ENCODE measurements around the gene NUP88.
"Not testable (repeated sequence)": the region's sequence is repeated elsewhere in the genome, so short reads cannot be mapped to it uniquely, and the experiment has no call there.

Gene NUP88

DNA sequence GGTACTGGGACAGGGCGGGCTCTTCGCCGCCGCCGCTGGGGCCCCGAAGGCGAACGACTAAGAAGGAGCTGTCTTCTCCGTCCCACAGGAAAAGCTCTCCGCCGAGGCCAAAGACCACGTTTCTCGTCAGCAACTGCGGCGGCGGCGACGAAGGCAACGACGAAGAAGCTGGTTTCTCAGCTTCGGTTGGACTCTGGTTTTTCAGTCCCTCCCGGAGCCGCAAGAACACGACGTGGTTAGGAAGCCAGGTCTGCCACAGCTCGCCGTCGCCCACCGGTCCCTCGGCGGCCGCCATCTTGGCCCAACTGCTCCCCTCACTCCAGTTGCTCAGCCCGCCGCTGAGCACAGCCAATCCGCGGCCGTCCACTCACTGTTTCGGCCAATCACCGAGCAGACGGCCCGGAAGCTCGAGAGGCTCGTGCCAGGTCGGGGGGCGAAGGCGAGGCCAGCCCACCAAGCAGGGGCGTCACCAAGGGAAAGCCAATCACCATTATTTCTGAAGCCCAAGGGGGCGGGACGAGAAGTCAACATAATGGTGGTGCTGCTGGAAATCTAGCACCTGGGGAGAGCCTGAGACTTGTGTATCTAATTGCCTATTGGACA is at the start of gene NUP88:
NUP88 (minus strand) TSS at position 307 of the 603 bp plus-strand sequence; CDS start at position 295, 12 bp downstream.
- DNase-seq (ENCODE audit: low read depth in 2 of 3, low spot score in 2 of 3), result peak; percentile 66 to 93 (median 89)

DNA sequence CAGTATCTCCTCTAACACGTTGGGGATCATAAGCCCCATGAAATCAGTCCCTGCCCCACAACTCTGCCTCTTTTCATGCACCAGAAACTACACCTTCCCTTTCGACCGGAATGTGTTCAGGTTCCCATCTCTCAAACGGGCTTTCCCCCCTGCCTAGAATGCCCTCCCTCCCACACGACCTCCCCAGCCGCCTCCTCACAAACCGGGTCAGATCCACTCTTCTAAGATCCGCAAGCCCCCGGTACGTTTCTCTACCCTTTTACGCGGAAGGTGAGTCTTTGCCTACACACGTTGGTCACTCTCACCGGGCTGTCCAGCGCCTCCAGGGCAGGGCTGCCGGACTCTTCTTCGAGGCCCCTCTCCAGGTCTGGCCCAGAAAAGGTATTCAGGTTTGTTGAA is 48.6 kb upstream of the NUP88 start:
- DNase-seq (ENCODE audit: low read depth in 2 of 3, low spot score in 2 of 3), result peak in 1 of 3 experiments; percentile 21

DNA sequence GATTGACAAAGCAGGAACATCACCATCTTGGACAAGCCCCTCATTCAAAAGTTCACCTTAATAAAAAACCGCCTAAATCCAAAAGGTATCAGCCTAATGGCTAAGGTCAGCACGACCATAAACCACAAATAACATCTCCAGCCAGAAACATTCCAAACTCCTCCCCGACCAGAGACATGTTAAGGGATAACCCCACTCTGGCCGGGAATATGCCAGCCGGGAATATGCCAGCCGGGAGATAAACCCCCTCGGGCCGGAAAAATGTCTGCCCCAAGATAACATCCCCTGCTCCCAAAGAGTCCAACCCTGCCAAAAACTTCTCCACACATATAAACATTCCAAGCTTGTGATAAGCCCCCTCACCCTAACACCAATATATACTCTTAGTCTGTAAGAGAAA is 48.0 kb upstream of the NUP88 start:
- DNase-seq (ENCODE audit: low read depth in 2 of 3, low spot score in 2 of 3), result no peak

DNA sequence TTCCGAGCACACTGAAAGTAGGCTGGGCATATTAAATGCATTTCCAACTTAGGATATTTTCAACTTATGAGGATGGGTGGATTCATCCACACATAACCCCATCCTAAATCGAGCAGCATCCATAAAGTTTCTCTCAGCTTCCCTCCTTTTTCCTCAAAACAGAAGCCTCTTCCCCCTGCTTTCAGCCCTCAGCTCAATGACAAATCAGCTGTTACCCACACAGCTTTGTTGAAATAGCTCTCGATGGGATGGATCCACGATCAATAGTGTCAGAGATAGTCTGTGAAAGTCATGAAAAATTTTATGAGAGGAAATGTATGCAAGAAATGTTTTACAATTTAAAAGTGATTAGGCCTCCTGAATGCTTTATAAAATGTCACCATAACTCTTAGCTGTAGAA is 46.8 kb upstream of the NUP88 start:
- no peak for DNase-seq (ENCODE audit: low read depth in 2 of 3, low spot score in 2 of 3)

DNA sequence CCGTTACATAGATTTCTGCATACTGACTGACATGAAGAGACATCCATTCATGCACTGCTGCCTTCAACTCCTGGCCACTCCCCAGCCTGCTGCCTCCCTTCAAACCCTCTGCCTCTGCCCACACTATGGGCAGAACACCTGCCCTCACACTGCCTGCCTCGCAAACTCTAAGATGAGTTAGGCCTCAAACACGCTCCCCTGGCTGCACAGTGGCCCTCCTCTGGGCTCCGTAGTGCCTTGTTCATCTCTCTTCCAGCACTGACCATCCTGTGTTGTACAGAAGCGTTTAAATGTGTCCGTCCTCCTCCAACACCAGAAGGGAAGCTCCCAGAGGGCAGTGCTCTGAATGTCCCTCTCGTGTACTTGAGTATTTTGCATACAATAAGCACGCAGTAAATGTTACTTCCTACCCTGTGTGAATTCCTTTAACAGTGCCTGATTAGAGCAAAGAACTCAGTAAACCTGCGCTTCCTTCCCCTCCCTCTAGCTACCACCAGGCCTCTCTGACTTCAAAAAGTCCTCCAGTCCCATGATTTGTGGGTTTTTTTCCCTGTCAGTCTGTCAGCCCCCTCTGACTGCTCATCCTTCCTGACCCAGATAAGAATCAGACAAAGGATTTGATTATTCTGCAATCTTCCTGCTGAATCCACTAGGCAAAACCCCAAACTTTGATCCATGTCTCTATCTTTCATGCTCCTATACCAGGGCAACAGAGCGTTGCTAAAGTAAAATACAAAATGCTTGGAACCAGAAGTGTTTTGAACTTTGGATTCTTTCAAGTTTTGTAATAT is 45.5 kb upstream of the NUP88 start:
- no peak for DNase-seq (ENCODE audit: low read depth in 2 of 3, low spot score in 2 of 3)

DNA sequence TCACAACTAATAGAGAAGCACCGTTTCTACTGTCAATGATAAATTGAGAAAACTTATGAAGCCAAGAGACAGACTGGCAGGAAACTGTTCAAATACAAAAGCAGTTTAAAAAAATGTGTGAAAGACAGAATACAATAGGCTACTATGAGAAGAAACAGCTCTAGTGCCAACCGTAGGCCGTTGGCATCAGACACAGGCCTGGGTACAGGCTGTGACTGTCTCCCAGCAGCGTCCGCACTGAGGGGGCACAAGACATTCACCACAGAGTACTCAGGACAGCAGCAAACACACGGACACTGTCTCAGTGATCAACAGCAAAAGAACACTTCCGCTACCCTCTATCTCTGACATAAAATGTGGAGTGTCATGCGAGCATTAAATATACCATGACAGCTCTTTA is 27.3 kb upstream of the NUP88 start:
- DNase-seq (ENCODE audit: low read depth in 2 of 3, low spot score in 2 of 3), result no peak

DNA sequence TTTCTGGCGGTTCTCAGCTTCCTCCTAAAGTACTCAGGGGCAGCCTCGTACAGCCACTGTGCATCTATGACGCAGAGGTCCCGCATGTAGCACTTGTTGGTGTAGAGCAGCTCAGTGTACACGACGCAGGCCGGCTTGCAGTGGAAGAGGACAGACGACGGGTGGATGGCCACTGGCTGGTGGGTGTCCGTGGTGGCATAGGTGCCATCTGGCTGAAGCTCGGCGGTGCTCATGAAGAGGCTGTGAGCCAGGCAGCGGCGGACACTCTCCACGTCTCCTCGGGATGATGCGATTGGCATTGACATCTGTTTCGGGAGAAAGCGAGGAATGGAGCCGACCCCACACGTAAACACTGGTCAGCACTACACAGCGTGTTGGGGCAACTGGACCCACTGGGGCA is 24.7 kb upstream of the NUP88 start:
- DNase-seq (ENCODE audit: low read depth in 2 of 3, low spot score in 2 of 3), result no peak

DNA sequence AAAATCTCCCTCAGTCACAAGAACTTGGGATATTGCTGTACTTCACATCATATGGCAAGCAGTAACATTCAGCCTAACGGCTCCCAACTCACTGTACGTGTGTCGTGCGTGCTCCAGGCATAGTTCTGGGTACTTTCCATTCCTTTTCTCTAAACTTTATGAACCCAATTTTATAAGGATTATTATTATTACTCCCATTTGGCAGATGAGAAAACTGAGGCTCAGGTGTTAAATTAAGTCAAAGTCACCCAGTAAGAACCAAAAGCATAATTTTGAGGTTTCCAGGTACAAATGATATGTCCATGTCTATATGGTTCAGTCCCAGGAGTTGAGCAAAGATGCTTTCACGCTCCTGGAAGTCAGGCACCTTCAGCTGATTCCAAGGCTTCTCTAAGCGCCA is 24.3 kb upstream of the NUP88 start:
- no peak for DNase-seq (ENCODE audit: low read depth in 2 of 3, low spot score in 2 of 3)

DNA sequence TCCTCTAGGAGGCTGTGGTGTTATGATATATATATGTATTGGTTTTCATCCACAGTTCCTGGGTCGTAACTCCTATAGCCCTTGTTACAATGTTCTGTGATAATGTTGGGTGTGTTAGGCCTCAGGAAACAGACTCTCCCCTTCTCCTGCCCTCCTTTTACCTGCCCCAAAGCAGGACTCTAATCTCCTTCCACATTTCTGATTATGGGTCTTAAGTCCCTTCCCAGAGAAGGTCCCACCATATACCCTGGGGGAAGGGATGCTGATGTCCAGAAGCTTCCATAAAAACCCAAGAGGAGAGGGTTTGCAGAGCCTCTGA is 19.9 kb upstream of the NUP88 start:
- DNase-seq (ENCODE audit: low read depth in 2 of 3, low spot score in 2 of 3), result no peak

DNA sequence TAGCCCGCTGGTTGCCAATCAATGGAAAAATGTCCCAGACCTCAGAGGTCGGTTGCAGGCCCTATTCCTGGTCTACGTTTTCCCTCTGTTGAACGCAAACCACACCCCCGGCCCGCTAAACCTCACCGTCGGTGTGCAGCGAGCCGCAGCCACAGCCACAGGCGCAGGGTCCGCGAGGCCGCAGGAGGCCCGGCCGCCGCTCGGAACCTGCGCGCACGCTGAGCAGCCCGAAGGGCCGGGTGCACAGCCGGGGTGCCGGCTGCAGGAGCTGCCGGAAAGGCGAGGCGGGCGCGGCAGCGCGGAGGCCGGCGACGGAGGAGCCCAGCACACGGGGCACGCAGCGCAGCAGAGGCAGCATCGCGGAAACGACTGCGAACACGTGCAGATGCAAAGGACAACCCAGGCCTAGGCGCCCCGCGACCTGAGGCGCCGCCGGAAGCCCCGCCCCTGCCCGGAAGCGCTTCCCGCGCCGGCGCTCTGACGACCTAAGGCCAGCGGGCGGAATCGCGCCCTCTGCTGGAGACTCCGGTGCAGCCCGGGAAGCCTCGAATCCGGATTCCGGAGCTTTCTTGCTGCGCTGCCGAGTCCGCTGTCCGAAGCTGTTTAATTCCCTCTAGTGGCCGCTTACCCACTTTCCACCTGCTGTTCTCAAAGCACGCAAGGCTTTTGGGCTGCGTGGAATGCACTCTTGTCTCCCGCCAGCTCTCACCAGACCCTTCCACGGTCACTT is 19.4 kb upstream of the NUP88 start, which contains the start of gene C1QBP:
C1QBP (minus strand) TSS at position 440 of the 730 bp plus-strand sequence; CDS start at position 358, 82 bp downstream.
- peak; percentile 79 to 91 (median 87) for DNase-seq (ENCODE audit: low read depth in 2 of 3, low spot score in 2 of 3)

DNA sequence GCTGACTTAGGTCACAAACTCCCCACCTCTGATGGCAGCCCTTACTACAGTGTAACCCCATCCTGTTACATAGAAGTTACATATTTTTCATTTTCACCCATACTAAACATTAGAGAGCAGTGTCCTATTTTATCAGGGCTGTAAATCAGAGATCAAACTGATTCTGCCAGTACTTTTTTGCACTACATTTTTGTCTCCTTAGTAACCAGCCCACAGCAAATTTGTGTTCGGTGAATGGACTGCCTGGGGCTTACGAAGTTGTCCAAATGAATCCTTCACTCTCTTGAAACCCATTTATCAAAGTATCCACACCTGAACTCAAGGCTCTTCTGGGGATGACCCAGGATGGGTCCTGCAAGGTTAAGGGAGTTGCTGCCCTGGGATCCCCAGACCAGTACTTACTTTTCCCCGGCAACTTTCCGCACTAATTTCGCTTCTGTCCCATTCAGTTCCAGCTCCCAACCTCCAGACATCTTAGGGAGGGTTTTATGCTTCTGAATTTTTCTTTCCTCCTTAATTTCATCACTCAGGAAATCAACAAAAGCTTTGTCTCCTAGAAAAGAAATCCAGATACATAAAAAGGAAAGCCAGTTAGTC is 18.4 kb upstream of the NUP88 start:
- DNase-seq (ENCODE audit: low read depth in 2 of 3, low spot score in 2 of 3), result no peak

DNA sequence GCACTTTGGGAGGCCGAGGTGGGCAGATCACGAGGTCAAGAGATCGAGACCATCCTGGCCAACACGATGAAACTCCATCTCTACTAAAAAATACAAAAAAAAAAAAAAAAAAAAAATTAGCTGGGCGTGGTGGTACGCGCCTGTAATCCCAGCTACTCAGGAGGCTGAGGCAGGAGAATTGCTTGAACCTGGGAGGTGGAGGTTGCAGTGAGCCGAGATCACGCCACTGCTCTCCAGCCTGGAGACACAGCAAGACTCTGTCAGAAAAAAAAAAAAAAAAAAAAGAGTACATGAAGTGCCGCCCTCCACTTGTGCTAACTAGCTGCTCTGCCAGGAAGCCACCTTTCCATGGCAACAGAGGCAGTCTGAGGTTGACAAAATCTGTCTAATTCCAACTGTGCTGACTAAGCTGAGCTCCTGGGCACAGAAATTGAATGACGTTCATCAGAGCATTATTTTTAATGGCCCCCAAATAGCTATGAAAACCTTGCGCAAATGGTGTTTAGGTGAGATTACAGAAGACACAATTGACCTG is 16.4 kb upstream of the NUP88 start:
- DNase-seq (ENCODE audit: low read depth in 2 of 3, low spot score in 2 of 3), result not testable (repeated sequence)

DNA sequence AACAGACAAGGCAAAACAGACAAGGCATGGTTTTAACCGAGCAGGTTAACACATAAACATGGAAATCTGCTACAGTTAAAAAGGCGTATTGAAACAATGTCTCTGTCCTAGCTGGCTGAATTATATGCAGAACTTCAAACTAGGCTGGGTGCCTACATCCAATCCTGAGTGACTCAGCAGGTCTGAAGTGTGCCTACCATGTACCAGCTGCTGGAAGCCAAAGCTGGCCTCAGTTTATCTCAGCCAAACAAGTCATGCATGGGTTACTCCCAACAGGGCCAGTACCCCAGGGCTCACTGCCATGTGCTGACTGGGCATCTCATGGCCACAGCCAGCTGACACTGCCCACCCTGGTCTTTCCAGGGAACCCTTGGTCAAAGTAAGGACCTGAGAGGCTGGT is 15.5 kb upstream of the NUP88 start:
- DNase-seq (ENCODE audit: low read depth in 2 of 3, low spot score in 2 of 3), result no peak

DNA sequence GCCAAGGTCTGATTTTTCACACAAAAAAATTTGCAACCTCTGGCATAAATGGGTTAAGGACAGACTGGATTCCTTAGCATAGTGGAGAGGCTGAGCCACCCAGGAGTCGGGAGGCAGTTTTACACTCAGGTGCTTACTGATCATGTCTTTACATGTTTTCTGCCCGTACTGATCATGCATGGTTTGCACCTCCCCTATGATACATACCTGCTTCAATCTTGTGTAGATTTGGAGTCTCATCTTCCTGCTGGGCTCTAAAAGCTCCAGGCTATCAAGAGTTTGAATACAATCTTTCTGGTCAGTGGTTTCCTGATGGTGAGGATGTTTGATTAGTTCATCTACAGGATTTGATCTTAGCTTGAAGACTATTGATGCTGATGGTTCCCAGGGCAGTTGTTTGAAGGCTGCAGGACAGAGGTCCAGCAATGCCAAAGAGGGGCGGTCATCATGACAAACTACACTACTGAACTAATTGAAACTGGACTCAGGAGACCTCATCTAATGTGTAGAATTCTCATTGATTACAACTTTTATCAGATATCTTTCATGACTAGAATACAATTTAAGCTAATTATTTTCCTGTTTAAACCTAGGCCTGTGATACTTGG is 12.6 kb upstream of the NUP88 start:
- DNase-seq (ENCODE audit: low read depth in 2 of 3, low spot score in 2 of 3), result no peak

DNA sequence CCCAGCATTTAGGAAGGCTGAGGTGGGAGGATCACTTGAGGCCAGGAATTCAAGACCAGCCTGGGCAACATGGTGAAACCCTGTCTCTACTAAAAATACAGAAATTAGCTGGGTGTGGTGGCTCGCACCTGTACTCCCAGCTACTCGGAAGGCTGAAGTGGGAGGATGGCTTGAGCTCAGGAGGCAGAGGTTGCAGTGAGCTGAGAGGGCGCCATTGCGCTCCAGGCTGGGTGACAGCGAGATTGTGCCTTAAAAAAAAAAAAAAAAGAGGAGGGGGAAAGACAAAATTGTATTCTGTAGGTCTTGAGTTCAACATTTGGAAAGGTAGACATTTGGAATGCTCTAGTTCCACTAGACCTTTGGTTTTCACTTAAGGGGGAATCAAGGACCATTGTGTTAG is 11.8 kb upstream of the NUP88 start:
- DNase-seq (ENCODE audit: low read depth in 2 of 3, low spot score in 2 of 3), result not testable (repeated sequence)

DNA sequence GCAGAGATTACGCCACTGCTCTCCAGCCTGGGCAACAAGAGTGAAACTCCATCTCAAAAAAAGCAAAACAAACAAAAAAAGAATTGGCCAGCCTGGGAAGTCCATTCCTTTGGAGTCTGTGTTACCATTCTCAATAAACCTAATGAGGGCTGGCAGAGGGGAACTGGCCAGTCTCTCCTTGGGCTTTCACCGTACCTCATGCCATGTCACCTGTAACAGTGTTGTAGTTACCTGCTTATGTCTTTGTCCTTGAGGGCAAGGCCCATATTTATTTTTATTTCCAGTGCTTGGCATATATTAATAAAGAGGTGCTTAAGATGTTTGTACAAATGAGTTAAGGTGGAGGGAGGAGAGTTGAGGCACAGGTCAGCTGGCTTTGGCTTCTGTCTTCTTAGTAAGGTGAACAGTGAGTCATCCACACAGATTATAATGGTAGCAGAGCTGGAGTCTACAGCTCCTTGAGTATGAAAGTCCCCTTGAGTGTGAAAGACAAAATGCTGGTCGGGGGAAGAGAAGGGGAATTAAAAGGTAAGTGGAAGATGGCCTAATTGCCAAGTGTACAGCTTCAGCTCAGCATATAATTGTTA is 11.0 kb upstream of the NUP88 start:
- no peak for DNase-seq (ENCODE audit: low read depth in 2 of 3, low spot score in 2 of 3)

DNA sequence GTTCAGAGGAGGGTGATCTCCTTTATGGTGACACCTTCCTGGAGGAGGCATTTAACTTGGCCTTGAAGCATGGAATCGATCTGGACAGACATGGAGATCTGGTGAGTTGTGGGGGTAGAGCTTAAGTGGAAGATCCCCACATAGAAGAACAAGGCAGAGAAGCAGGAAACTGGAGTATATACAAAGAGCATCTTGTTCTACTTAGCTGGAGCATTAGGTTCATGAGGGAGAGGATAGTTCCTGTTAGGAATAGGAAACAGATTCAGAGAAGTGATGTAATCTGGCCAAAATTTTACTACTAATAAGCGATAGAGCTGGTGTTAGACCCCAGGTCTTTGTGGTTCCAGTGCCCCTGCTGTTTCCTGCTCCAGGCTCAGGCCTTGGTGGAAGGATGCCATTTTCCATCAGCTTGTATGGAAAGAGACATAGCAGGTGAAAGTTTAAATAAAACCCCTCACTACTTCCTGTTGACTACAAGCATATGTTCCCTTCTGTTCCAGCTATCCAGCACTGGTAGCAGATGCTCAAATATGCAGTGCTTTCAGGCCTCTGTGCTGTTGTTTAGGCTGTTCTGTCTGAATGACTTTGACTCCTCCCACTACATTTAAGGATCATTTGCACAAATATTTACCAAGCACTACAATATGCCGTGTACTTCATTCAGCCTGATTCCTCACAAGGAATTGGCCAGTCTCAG is 9.9 kb upstream of the NUP88 start:
- no peak for DNase-seq (ENCODE audit: low read depth in 2 of 3, low spot score in 2 of 3)

DNA sequence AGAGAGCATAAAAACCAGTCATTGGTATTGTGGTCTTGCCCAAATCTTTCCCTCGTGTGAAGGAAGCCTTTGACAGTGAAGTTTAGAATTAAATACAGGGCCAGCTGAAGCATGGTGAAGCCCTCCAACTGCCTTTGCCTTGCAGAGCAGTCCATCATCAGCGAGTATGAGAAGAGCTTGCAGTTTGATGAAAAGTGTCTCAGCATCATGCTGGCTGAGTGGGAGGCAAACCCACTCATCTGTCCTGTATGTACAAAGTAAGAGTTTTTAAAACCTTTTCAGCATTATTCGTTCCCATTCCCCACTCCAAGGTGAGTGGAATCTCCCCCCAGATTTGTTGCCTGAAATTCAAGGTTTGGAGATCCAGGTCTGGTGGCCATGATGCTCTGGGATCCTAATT is 6.4 kb upstream of the NUP88 start:
- DNase-seq (ENCODE audit: low read depth in 2 of 3, low spot score in 2 of 3), result no peak

DNA sequence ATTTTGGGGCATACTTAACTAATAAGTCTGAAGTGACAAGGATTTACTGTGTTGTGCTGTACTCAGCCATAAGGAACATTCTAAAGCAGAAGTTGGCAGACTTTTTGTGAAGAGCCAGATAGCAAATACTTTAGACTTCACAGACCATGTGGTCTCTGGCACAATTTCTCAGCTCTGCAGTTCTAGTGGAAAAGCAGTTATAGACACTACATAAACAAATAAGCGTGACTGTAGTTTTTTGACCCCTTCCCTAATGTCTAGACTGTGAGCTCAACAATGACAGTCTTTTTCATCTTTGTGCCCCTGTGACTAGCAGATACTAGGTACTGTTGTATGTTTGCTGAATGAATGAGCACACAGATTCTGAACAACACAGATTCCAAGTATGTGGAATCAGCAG is 5.4 kb upstream of the NUP88 start:
- no peak for DNase-seq (ENCODE audit: low read depth in 2 of 3, low spot score in 2 of 3)

DNA sequence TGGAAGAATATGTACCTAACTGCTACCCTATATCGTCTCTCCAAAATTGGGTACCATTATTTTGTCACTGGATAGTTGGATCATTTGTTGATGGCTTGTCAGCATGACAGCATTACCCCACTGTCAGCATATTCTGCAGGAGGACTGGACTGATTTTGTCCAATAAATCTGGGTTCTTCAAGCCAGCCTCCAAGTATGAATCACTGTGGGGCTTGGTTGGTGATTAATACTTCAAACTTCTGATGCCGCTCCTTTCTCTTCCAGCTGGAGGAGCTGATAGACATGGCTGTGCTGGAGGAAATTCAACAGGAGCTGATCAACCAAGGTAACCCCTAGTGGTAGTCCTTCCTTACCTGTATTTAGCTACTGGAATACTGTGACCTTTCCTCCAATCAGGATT is 3.0 kb upstream of the NUP88 start:
- DNase-seq (ENCODE audit: low read depth in 2 of 3, low spot score in 2 of 3), result no peak

Data from activated CD8-positive, alpha-beta memory T cell treated with anti-CD3 and anti-CD28 coated beads for 48 hours (primary cell).